ENCODE measurements around the gene SETD2.

DNA sequence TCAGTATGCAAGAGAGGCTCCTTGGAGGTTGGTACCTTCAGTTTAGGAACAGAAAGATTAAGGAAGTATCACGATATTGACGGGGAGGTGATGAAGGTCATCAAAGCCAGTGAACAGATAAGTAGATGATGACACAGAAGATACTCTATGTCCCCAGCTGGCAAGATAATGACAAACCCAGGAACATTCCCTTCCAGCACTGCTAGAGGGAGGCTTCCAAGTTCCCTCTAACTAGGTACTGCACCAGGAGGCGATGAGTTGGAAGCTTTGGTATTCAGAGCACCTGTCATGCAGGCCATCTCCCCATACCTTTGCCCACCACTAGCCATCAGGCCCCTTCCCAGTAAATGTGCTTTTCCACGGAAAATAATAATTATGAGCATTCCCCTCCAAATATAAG is 143.6 kb downstream of the SETD2 start:
- TF ChIP-seq, protein P1, sequence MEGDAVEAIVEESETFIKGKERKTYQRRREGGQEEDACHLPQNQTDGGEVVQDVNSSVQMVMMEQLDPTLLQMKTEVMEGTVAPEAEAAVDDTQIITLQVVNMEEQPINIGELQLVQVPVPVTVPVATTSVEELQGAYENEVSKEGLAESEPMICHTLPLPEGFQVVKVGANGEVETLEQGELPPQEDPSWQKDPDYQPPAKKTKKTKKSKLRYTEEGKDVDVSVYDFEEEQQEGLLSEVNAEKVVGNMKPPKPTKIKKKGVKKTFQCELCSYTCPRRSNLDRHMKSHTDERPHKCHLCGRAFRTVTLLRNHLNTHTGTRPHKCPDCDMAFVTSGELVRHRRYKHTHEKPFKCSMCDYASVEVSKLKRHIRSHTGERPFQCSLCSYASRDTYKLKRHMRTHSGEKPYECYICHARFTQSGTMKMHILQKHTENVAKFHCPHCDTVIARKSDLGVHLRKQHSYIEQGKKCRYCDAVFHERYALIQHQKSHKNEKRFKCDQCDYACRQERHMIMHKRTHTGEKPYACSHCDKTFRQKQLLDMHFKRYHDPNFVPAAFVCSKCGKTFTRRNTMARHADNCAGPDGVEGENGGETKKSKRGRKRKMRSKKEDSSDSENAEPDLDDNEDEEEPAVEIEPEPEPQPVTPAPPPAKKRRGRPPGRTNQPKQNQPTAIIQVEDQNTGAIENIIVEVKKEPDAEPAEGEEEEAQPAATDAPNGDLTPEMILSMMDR (IDR thresholded peaks at IDR 0.05): no peak
- TF ChIP-seq POLR2A (IDR thresholded peaks at IDR 0.05) (no peak), POLR2AphosphoS5 (IDR thresholded peaks at IDR 0.05) (no peak)

Data from sigmoid colon (tissue), 4 donors.